Measurements from ENCODE around the gene B9D1.

- TF ChIP-seq POLR2AphosphoS5 (IDR thresholded peaks at IDR 0.05; ENCODE audit: low read depth, low read length) (no peak), REST (IDR thresholded peaks at IDR 0.05; ENCODE audit: insufficient read depth in 1 of 2, low read depth in 2 of 2, low read length in 2 of 2) (no peak), FOXP2 (optimal IDR thresholded peaks at IDR 0.05; ENCODE audit: borderline replicate concordance, extremely low read depth, extremely low read length, insufficient read depth) (no peak), SIN3A (IDR thresholded peaks at IDR 0.05; ENCODE audit: borderline replicate concordance, insufficient read depth, low read length) (no peak), TAF1 (IDR thresholded peaks at IDR 0.05; ENCODE audit: borderline replicate concordance, insufficient read depth, low read length) (no peak)
Measured at GRCh38 chr17:19308398-19308797, 54.1 kb downstream of the B9D1 start.

Measured in PFSK-1 (cell line).